GM21526 (cell line): ENCODE measurements around the gene GATAD2A.

Experiments
- ATAC-seq: cut with Tn5 transposase; IDR thresholded peaks from one replicate; pipeline ENCODE4 v1.9.1; 2021; ENCODE audit warnings: moderate library complexity; ENCODE audit not compliant: unreplicated experiment, low FRiP score

Gene GATAD2A

DNA sequence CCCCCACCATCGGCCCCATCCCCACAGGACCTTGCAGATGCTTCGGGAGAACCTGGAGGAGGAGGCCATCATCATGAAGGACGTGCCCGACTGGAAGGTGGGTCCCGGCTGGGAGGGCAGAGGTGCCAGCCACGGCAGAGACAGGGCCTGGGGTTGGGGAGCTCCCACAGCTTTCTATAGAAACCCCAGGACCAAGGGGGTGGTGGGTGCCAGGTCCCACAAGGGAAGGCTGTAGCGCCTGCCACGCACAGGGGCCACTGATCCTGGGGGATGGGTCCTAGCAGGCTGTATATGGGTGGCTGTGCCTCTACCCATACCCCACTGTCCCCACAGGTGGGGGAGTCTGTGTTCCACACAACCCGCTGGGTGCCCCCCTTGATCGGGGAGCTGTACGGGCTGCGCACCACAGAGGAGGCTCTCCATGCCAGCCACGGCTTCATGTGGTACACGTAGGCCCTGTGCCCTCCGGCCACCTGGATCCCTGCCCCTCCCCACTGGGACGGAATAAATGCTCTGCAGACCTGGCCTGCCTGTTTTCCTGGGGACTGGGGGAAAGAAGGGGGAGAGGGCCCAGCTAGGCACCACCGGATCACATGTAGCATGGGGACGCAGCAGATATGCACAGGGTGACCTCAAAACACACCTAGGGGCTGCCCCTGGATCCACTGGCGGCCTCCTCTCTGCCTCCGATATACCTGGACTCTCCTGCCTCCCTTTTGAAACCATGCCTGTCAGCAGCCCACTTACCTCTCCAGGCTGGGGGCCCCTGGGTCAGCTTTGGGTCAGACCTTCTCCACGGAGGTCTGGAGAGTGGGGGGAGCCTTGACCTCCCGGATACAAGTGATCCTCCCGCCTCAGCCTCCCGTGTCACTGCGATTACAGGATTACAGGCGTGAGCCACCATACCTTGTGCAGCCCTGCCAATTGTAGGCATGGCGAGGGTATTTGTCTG is 122.5 kb downstream of the GATAD2A start:
- no peak for ATAC-seq

- no peak for ATAC-seq
Measured at GRCh38 chr19:19528721-19529490, 123.4 kb downstream of the GATAD2A start, which contains the start of gene YJEFN3. Gene YJEFN3 (plus strand): TSS chr19:19528911. CDS start chr19:19528933, 22 bp downstream.

- no peak for ATAC-seq
Measured at GRCh38 chr19:19529783-19530422, 124.4 kb downstream of the GATAD2A start.

- ATAC-seq: no peak
Measured at GRCh38 chr19:19530423-19530804, 124.9 kb downstream of the GATAD2A start.

GRCh38 chr19:19530889-19531288 is 125.4 kb downstream of the GATAD2A start:
- ATAC-seq: no peak

DNA sequence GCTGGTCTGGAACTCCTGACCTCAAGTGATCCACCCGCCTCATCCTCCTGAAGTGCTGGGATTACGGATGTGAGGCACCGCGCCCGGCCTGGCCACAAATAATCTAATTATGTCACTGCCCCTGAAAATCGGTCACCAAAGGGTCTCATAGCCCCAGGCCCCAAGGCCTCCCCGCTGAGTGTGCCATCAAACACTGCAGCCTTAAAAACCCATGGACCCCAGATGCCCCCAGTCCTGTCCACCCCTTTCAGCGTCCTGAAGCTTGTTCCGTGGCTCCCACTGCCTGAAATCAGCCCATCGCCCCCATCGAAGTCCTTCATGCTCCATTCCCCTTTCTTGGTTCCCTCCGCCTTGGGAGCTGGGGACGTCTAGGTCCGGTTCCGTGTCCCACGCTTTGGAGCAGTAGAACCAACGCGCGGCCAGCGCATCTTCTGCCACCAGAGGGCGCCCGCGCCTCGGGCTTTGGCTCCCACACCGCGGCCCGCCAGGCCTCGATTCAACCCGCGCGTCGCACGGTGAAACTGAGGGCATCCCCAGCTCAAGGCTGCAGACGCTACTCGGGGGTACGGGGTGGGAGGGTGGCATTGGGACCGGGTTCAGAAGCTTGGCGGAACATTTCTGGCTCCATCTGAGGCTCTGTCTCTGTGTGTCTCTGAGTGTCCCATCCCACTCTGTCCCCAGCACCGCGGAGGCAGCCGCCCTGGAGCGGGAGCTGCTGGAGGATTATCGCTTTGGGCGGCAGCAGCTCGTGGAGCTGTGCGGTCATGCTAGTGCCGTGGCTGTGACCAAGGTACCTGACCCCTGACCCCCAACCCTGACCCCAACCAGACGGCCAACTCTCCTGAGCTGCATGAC is 126.7 kb downstream of the GATAD2A start:
- no peak for ATAC-seq

DNA sequence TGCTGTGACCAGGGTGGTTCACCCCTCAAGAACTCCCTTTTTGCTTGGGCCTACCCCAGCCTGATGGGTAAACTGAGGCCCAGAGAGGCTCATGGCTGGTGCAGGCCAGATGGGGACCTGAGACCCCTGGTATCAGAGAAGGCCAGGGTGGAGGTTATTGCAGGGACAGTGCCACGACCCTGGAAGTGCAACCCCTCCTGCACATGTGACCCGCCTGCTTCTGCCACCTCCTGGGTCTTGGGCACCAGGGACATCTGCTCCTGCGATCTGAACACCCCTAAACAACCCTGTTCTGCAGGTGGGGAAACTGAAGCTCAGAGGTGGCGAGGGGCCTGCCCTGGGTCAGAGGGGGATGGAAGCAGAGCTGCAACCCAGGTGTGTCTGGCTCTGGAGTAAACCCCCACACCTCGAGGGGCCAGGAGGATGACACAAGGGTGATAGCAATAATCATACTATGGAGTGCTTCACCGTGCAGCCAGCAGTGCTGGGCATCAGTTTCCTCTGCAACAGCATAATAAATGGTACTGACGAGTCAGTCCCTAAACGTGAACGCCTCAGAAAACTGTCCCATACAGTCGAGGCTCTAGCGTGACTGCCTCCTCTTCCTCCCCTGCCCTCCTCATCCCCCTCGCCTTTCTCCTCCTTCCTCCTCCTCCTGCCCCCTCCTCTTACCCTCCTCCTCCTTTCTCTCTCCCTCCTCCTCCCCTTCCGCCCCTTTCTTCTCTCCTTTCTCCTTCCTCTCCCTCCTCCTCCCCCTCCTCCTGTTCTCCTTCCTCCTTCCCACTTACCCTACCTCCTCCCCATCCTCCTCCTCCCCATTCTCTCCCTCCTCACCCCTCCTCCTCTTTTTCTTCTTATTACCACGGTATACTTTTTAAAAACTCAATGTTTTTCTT is 127.6 kb downstream of the GATAD2A start:
- ATAC-seq: no peak

DNA sequence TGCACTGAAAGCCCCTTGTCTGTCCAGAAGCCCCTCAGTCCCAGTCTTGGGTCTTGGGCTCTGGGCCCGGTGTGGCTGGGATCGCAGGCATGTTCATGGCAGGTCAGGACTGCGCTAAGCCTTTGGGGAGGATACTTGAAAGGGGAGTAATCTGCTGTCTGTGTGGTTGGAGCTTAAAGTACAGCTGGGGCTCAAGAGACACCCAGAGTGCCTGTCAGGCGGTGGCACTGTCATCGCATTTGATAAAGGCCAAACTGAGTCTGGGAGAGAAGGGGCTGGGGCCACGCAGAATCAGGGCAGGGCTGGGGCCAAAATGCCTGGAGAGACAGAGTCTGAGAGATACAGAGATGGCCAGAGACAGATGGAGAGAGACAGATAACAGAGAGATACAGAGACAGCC is 128.4 kb downstream of the GATAD2A start:
- no peak for ATAC-seq

DNA sequence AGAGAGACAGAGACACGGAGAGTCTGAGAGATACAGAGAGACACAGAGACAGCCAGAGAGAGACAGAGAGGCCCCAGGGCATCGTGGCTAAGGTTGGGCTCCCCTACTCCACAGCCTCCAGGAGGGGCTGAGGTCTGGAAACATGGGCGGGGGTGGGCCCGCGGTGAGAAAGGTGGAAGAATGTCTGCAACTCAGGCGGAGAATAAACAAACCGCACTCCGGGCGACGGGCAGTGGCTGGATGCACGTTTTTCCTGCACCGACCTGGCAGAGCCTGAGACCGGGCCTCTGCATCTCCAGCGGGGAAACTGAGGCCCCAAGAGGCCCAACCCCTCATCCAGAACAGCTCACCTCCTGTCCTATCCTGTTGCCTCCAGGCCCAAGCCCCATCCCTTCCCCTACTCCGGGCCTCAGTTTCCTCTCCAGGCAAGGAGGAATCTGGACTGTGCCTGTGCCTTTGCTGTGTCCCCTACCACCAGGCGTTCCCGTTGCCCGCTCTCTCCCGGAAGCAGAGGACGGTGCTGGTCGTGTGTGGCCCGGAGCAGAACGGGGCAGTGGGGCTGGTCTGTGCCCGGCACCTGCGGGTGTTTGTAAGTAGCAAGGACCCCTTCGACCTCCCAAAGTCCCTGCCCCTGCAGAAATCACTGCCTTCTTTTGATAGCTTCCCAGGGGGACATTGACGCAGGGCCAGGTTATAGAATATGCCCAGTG is 129.2 kb downstream of the GATAD2A start:
- no peak for ATAC-seq

- no peak for ATAC-seq
Measured at GRCh38 chr19:19535311-19536191, 130.1 kb downstream of the GATAD2A start.

DNA sequence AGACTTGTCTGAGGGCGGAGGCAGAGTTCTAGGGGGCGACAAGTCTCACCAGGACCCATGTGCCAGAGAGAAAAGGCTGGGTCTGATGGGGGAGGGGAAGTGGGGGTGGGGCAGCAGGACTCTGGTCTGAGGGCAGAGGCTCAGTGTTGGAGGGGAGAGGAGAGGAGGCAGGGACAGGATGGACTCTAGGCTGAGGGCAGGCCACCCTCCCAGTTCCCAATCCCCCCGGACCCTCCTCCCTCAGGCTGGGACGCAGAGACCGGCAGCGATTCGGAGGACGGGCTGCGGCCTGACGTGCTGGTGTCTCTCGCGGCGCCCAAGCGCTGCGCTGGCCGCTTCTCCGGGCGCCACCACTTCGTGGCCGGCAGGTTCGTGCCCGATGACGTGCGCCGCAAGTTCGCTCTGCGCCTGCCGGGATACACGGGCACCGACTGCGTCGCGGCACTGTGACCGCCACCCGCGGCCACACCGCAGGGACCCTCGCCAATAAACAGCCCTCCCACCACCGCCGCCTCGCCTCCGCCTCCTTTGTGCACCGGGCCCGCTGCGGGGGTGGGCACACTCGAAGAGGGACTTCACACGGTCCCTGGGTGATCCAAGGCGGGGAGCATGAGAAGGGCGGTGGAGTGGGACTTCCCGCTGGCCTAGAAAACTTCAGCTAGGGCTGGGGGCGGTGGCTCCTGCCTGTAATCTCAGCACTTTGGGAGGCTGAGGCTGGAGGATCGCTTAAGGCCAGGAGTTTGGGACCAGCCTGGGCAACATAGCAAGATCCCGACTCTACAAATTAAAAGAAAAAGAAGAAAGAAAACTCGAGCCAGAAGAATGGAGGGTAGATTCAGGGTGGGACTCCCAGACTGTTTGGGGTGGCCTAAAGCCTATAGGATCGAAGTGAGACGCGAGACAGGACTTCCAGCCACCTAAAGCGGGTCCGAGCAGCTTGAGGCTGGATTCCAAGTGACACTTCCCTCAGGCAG is 131.9 kb downstream of the GATAD2A start:
- no peak for ATAC-seq

DNA sequence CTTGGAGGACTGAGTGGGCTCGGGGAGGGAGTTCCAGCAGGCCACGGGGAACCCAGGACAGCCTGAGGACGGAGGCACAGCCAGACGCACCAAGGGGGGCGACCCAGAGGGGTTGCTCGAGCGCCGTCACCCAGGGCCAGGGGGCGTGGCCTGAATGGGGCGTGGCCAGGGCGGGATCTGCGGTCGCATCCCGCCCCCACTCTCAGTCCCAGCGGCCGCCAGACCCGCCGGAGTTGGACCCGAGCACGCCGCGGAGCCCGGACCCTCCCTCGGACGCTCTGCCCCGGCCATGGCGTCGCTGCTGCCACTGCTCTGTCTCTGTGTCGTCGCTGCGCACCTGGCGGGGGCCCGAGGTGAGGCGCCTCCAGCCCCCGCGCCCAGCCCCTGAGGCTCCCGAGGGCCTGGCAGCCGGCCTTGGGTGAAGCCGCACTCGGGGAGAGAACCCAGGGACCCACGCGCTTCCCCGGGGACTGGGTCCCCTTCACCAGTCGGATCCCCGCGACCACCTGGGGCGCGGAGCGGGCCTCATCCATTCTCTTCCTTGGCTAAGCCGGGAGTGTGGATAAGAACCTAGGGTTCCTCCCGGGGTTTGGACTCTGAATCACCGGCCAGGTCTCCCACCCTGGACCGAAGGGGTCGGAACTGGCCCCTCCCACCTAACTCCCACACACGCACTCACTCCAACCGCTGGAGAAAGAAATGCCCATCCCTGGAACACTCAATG is 132.7 kb downstream of the GATAD2A start, which contains the start of gene CILP2:
Gene CILP2 (plus strand): TSS at position 205 of the 724 bp plus-strand sequence. CDS start 85 bp downstream, at position 290.
- ATAC-seq: no peak

DNA sequence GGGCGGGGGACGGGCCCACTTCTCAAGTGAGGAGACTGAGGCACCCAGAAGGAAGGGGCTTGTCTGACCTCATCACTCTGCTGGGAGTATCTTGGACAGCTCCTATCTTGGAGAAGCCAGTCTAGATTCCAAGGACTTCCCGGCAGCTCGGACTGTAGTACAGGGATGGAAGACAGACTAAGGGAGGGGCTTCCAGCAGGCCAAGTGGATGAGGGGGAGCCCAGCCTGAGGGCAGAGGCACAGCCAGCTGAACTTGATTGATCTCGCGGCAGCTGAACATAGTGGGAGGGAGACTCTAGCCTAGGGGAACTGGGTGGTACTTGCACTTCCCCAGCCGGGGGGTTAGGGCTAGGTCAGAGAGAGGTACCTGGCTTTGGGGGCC is 133.3 kb downstream of the GATAD2A start:
- no peak for ATAC-seq

DNA sequence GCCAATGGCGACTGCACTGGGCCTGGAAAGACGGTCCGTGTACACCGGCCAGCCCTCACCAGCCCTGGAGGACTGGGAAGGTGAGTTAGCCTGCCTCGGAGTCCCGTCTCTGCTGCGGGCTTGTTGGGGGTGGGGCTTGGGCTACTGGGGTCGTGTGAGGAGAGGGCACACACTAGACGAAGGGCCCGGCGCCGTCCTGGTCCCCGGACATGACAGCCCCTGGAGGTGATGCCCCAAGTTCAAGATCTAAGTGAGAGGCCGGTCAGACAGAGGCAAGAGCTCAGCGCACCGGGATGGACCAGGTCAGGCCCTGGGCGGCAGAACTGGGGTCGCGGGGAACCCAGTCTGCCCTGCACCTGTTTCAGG is 134.2 kb downstream of the GATAD2A start:
- ATAC-seq: no peak

DNA sequence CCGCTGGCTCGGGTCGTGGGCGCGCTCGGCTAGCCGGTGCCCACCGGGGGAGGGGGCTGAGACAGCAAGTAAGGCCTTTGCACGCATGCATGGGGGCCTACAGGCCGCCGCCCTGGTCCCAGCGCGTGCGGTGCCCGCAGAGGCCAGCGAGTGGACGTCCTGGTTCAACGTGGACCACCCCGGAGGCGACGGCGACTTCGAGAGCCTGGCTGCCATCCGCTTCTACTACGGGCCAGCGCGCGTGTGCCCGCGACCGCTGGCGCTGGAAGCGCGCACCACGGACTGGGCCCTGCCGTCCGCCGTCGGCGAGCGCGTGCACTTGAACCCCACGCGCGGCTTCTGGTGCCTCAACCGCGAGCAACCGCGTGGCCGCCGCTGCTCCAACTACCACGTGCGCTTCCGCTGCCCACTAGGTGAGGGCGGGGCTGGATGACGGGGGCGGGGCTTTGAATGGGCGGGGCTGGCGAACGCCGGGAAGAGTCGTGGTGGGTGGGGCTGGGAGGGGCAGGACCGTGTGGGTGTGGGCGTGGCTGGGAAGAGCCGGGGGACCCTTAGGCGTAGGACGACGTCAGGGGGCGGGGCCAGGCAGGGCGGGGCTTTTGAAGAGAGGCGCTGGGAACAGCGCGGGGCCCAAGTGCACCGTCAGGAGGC is 134.7 kb downstream of the GATAD2A start:
- ATAC-seq: no peak
